Measurements from ENCODE around the gene IPPK. TPM values are rescaled to one million over a fixed set of nuclear protein-coding genes. Genes with fewer than 3 reads are reported as not detected.

Gene IPPK
- polyA plus RNA-seq, 1 experiment: 16.2 TPM

DNA sequence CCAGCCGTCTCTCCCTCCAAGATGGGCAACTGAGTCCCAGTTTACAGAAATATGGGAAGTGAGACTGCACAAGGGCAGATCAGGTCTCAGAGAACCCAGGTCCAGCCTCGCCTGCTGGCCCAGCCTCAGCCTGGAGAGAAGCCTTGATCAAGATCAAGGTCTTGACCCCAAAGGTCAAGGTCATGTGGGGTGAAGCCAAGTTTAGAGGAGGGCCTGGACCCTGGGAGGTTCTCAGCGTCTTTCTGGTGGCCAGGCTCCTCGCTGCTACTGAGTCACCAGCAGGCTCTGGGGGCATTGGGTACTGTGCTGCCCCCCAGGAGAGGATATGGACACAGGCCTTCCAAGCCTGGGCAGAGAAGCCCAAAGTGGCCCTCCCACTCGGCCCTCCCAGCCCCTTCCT, 8.8 kb downstream of the IPPK start:
- ChIA-PET CTCF (no interaction called here), POLR2A (no interaction called here)
- DNase-seq (ENCODE audit: low read depth): no peak
- no peaks in the 10 kb centered on the region for H3K27me3 ChIP-seq (ENCODE audit: control insufficient read depth, insufficient read depth, low read length)
- no peak overlapping the region for H3K4me3 ChIP-seq (ENCODE audit: low read depth, low read length)
- peaks cover 9% of the 10 kb centered on the region for H3K36me3 ChIP-seq (ENCODE audit: control insufficient read depth, insufficient read depth, low read length)
- TF ChIP-seq, protein P1, sequence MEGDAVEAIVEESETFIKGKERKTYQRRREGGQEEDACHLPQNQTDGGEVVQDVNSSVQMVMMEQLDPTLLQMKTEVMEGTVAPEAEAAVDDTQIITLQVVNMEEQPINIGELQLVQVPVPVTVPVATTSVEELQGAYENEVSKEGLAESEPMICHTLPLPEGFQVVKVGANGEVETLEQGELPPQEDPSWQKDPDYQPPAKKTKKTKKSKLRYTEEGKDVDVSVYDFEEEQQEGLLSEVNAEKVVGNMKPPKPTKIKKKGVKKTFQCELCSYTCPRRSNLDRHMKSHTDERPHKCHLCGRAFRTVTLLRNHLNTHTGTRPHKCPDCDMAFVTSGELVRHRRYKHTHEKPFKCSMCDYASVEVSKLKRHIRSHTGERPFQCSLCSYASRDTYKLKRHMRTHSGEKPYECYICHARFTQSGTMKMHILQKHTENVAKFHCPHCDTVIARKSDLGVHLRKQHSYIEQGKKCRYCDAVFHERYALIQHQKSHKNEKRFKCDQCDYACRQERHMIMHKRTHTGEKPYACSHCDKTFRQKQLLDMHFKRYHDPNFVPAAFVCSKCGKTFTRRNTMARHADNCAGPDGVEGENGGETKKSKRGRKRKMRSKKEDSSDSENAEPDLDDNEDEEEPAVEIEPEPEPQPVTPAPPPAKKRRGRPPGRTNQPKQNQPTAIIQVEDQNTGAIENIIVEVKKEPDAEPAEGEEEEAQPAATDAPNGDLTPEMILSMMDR (IDR thresholded peaks at IDR 0.05; ENCODE audit: insufficient read depth, low read depth, low read length): no peak

DNA sequence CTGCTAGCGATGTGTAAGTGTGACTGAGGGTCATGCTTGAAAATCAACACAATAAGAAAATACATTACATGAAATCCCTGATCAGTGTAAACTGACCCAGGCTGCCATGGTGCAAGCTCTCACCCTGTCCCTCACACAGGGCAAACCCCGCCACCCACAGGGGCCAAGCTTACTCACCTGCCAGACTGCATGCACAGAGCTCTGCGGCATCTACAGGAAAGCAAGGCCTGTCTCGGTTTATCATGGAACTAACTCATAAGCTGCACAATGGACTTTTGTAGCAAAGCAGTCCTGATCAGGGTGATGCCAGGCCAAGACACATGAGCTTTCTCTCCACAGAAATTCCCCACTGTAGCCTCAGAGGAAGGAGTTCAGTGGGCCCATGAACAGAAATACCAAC, 9.7 kb downstream of the IPPK start:
- TF ChIP-seq, protein P1 (IDR thresholded peaks at IDR 0.05; ENCODE audit: insufficient read depth, low read depth, low read length): no peak
- CTCF ChIA-PET: interaction anchor here (0.8 to 1.2 kb wide), 3 partner anchors 15 to 131 kb away, joined by 3 to 6 read pairs (median 3); no protein-coding TSS in a partner anchor
- POLR2A ChIA-PET: no interaction called here
- DNase-seq (ENCODE audit: low read depth): no peak
- Histone ChIP-seq H3K4me3 (ENCODE audit: low read depth, low read length) (no peak overlapping the region), H3K27me3 (ENCODE audit: control insufficient read depth, insufficient read depth, low read length) (no peaks in the 10 kb centered on the region), H3K36me3 (ENCODE audit: control insufficient read depth, insufficient read depth, low read length) (peaks cover 11% of the 10 kb centered on the region)

DNA sequence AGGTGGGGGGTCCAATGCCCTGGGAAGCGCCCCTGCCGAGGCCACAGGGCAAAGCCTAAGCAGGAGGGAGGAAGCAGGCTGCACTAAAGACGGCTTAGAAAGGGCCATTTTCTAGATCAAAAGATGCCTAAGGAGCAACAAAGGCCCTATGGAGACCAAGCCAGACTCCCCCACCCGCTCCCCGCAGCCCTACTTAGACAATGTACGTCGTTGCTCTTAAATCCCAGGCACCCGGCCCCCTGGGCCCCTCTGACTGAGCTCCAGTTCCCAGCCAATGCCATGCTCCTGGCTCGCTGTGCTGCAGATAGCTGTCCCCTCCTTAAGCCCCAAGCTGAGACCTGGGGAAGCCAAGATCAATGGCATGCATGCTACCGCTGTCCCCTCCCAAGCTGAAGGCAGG, 10.3 kb downstream of the IPPK start:
- CTCF ChIA-PET: interaction anchor here (0.8 to 1.2 kb wide), 3 partner anchors 14 to 131 kb away, joined by 3 to 6 read pairs (median 3); no protein-coding TSS in a partner anchor

DNA sequence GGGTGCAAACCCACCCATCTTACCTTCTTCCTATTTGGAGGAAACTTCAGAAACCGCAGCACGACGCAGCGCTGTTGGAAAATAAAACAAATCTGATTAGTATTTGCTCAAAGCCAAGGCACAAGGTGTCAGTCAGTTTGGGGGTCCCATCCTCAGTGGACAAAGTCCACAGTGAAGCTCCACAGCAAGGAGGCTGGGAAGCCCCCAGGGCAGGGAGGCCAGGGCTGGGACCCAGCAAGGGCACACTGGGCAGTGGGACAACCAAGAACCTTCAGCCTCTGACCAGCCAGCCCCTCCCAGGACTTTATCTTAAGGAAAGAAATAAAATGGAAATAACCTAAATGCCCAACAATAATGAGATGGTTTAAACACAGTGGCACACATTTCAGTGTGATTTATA, 11.3 kb downstream of the IPPK start:
- no peak for DNase-seq (ENCODE audit: low read depth)
- ChIA-PET POLR2A (no interaction called here), CTCF (no interaction called here)
- no peaks in the 10 kb centered on the region for H3K27me3 ChIP-seq (ENCODE audit: control insufficient read depth, insufficient read depth, low read length)
- no peak overlapping the region for H3K4me3 ChIP-seq (ENCODE audit: low read depth, low read length)
- peaks cover 17% of the 10 kb centered on the region for H3K36me3 ChIP-seq (ENCODE audit: control insufficient read depth, insufficient read depth, low read length)
- TF ChIP-seq, protein P1 (IDR thresholded peaks at IDR 0.05; ENCODE audit: insufficient read depth, low read depth, low read length): no peak

More for the DNA sequence above, 10.3 kb downstream of the IPPK start:
- POLR2A ChIA-PET: no interaction called here
- H3K27me3 ChIP-seq (ENCODE audit: control insufficient read depth, insufficient read depth, low read length): no peaks in the 10 kb centered on the region
- H3K4me3 ChIP-seq (ENCODE audit: low read depth, low read length): no peak overlapping the region
- peaks cover 17% of the 10 kb centered on the region for H3K36me3 ChIP-seq (ENCODE audit: control insufficient read depth, insufficient read depth, low read length)
- TF ChIP-seq, protein P1 (IDR thresholded peaks at IDR 0.05; ENCODE audit: insufficient read depth, low read depth, low read length): no peak
- DNase-seq (ENCODE audit: low read depth): no peak

DNA sequence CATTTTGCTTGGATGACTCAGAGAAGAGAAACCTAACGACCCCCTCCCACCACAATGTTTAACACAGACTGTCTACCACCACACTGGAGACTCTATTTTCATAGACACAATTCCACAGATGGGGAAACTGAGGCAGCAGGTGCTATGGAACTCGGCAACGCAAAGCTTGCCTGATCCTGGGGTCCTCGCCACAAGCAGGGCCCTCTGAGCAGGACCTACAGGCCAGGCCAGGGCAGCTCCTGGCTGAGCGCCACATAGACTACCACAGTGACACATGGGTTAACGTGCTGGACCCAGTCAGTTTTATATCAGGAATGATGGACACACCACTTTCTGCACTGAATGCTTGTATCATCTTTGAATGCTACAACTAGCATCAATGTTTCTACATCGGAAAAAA, 11.8 kb downstream of the IPPK start:
- CTCF ChIA-PET: interaction anchor here (0.7 kb wide), 1 partner anchor 8 kb away, joined by 3 read pairs; no protein-coding TSS in a partner anchor
- POLR2A ChIA-PET: no interaction called here
- peaks cover 17% of the 10 kb centered on the region for H3K36me3 ChIP-seq (ENCODE audit: control insufficient read depth, insufficient read depth, low read length)
- no peaks in the 10 kb centered on the region for H3K27me3 ChIP-seq (ENCODE audit: control insufficient read depth, insufficient read depth, low read length)
- H3K4me3 ChIP-seq (ENCODE audit: low read depth, low read length): no peak overlapping the region
- TF ChIP-seq, protein P1 (IDR thresholded peaks at IDR 0.05; ENCODE audit: insufficient read depth, low read depth, low read length): no peak
- no peak for DNase-seq (ENCODE audit: low read depth)

All from BJ (cell line).